Endothelial cell of umbilical vein (primary cell): ENCODE data around the gene STXBP2. TPM values are rescaled to one million over a fixed set of nuclear protein-coding genes. Genes with fewer than 3 reads are reported as not detected.

Experiments used
- BruUV-seq: library from RNA; stranded (reverse); fragments of 400-500 nt; replicated peaks from 2 replicates; lab custom pipeline; 2021; lab: Mats Ljungman, UMichigan
- CTCF ChIA-PET: fragments of 300-600, 350-600 bp; sonication (Branson Sonifier 250); formaldehyde crosslinking; loops from one replicate; lab custom pipeline; 2021; ENCODE audit warnings: antibody characterized with exemption, inconsistent platforms; lab: Charles Lee
- POLR2A ChIA-PET: fragments of 300-600, 350-600 bp; sonication (Branson Sonifier 250); formaldehyde crosslinking; loops from one replicate; lab custom pipeline; 2021; ENCODE audit warnings: antibody characterized with exemption, inconsistent platforms; lab: Charles Lee
- DNase-seq: peaks from one replicate; pipeline ENCODE4 v3.0.0-alpha.2; 2011; ENCODE audit warnings: low read depth, low spot score
- FAIRE-seq: peaks from 2 replicates; lab custom pipeline; 2011; peaks lifted over from hg19 to GRCh38; lab: Jason Lieb, UNC
- H2AFZ ChIP-seq: 2 replicates; pipeline ENCODE4 v1.6.0; 2012; ENCODE audit warnings: low read depth, low read length, control low read depth, inconsistent platforms
- H3K27ac ChIP-seq: 2 replicates; pipeline ENCODE4 v1.5.1; 2011; ENCODE audit warnings: low read depth, mild to moderate bottlenecking, control low read depth, low read length, moderate library complexity; ENCODE audit not compliant: insufficient read depth
- H3K27me3 ChIP-seq, 2 experiments: 2 replicates each; pipeline versions ENCODE4 v1.6.0 to v1.6.1; 2011; ENCODE audit warnings: low read length in 2 of 2, mixed read lengths in 1 of 2; ENCODE audit not compliant: control insufficient read depth in 2 of 2, insufficient read depth in 2 of 2
- H3K36me3 ChIP-seq, 2 experiments: 2 replicates in 1 of 2; 3 replicates in 1 of 2; pipeline ENCODE4 v1.5.1; 2011; ENCODE audit warnings: low read length in 2 of 2, mild to moderate bottlenecking in 1 of 2, moderate library complexity in 1 of 2; ENCODE audit not compliant: control insufficient read depth in 2 of 2, insufficient read depth in 2 of 2; ENCODE audit errors: extremely low read depth in 1 of 2
- H3K4me1 ChIP-seq: 3 replicates; pipeline ENCODE4 v1.5.1; 2011; ENCODE audit warnings: mild to moderate bottlenecking, low read length; ENCODE audit not compliant: control insufficient read depth, insufficient read depth; ENCODE audit errors: extremely low read depth
- H3K4me2 ChIP-seq: 2 replicates; pipeline ENCODE4 v1.6.1; 2011; ENCODE audit warnings: low read length, control low read depth, mixed read lengths; ENCODE audit not compliant: insufficient read depth
- H3K4me3 ChIP-seq, 3 experiments: fragments of 200-600 bp in 1 of 3; sonication (generic), shearing (Covaris generic) in 1 of 3; replicated peaks in 1 of 3; 2 replicates each; pipeline ENCODE4 v1.5.1; 2011 to 2016; ENCODE audit warnings: control low read depth in 3 of 3, low read length in 3 of 3, mild to moderate bottlenecking in 2 of 3, inconsistent platforms in 1 of 3, low read depth in 1 of 3, moderate library complexity in 1 of 3; ENCODE audit not compliant: insufficient read depth in 1 of 3
- H3K79me2 ChIP-seq: 2 replicates; pipeline ENCODE4 v1.6.0; 2012; ENCODE audit warnings: low read length, inconsistent platforms; ENCODE audit not compliant: control insufficient read depth, insufficient read depth
- H3K9ac ChIP-seq: replicated peaks from 2 replicates; pipeline ENCODE3; 2011; ENCODE audit warnings: low read length, control low read depth; ENCODE audit not compliant: insufficient read depth; ENCODE audit errors: extremely low read depth
- H3K9me1 ChIP-seq: replicated peaks from 3 replicates; pipeline ENCODE4 v1.6.0; 2011; ENCODE audit warnings: mild to moderate bottlenecking, low read length; ENCODE audit not compliant: control insufficient read depth, insufficient read depth; ENCODE audit errors: extremely low read depth
- H3K9me3 ChIP-seq: replicated peaks from 2 replicates; pipeline ENCODE4 v1.5.1; 2012; ENCODE audit warnings: low read length, inconsistent platforms; ENCODE audit not compliant: control insufficient read depth, insufficient read depth
- H4K20me1 ChIP-seq: replicated peaks from 2 replicates; pipeline ENCODE3; 2011; ENCODE audit warnings: mild to moderate bottlenecking, low read length; ENCODE audit not compliant: control insufficient read depth, insufficient read depth; ENCODE audit errors: extremely low read depth
- EZH2 ChIP-seq: IDR thresholded peaks from 2 replicates; pipeline ENCODE4 v1.6.1; 2012; ENCODE audit warnings: borderline replicate concordance, low read depth, mild to moderate bottlenecking, moderate library complexity, low read length, inconsistent platforms; ENCODE audit not compliant: severe bottlenecking
- FOS ChIP-seq: IDR thresholded peaks from 2 replicates; pipeline ENCODE4 v1.6.1; 2011; ENCODE audit warnings: mild to moderate bottlenecking, low read length, moderate library complexity, borderline replicate concordance; ENCODE audit not compliant: insufficient read depth
- GATA2 ChIP-seq: IDR thresholded peaks from 2 replicates; pipeline ENCODE4 v1.7.0; 2011; ENCODE audit warnings: low read depth, mild to moderate bottlenecking, moderate library complexity, mixed read lengths, low read length; ENCODE audit not compliant: insufficient read length, insufficient read depth
- JUN ChIP-seq: IDR thresholded peaks from 2 replicates; pipeline ENCODE4 v1.6.1; 2011; ENCODE audit warnings: borderline replicate concordance, low read depth; ENCODE audit not compliant: insufficient read length, insufficient read depth
- MYC ChIP-seq: IDR thresholded peaks from one replicate; pipeline ENCODE4 v1.6.1; 2011; ENCODE audit warnings: mild to moderate bottlenecking, low read depth, low read length
- POLR2A ChIP-seq: IDR thresholded peaks from 2 replicates; pipeline ENCODE4 v1.6.1; 2012; ENCODE audit warnings: low read depth, mild to moderate bottlenecking, control low read depth, low read length
- POLR2AphosphoS5 ChIP-seq: IDR thresholded peaks from 2 replicates; pipeline ENCODE4 v1.6.1; 2012; ENCODE audit warnings: low read depth, mild to moderate bottlenecking, control low read depth, low read length, moderate library complexity; ENCODE audit not compliant: insufficient read depth
- dilution Hi-C: fragments of 300-500 bp; cut with MboI; formaldehyde crosslinking; loops from one replicate; pipeline ENCODE4 v1.15.0; 2019; ENCODE audit warnings: low sequenced_read_pairs; ENCODE audit not compliant: extremely low pct_ligation_motif_present
- intact Hi-C: fragments of 100-400 bp; cut with micrococcal nuclease; formaldehyde crosslinking; loops from one replicate; pipeline ENCODE4 v1.10.0; 2022
- polyA plus RNA-seq, 4 experiments: library from polyadenylated mRNA; depleted of rRNA in 3 of 4; stranded (reverse) in 3 of 4; unstranded in 1 of 4; fragments of >200 nt; gene quantifications; 2 replicates each; pipeline versions ENCODE4 v1.2.1 to v1.2.3, GENCODE V29; 2011 to 2012; ENCODE audit warnings: missing spikeins in 1 of 4
- total RNA-seq: library from RNA; stranded (reverse); gene quantifications from 2 replicates; pipeline ENCODE4 v1.2.3, GENCODE V29; 2021
- TF ChIP-seq, protein P1 (sequence below): IDR thresholded peaks from 2 replicates; pipeline ENCODE4 v1.6.1; 2011; ENCODE audit not compliant: insufficient read depth, insufficient read length
- TF ChIP-seq, protein P2 (sequence below), 2 donors: IDR thresholded peaks; 1 replicate in 1 of 2; 2 replicates in 1 of 2; pipeline ENCODE4 v1.5.1; 2011; ENCODE audit warnings: low read length in 2 of 2, mild to moderate bottlenecking in 2 of 2, moderate library complexity in 2 of 2, control low read depth in 1 of 2, inconsistent platforms in 1 of 2, low read depth in 1 of 2; ENCODE audit not compliant: insufficient read depth in 1 of 2; ENCODE audit errors: extremely low read depth in 1 of 2

The STXBP2 gene
- total and polyA plus RNA-seq, 2 donors (not counting 3 experiments of a cell fraction or from before 2014, with no cell fraction given) = 70.0 to 105 TPM

DNA sequence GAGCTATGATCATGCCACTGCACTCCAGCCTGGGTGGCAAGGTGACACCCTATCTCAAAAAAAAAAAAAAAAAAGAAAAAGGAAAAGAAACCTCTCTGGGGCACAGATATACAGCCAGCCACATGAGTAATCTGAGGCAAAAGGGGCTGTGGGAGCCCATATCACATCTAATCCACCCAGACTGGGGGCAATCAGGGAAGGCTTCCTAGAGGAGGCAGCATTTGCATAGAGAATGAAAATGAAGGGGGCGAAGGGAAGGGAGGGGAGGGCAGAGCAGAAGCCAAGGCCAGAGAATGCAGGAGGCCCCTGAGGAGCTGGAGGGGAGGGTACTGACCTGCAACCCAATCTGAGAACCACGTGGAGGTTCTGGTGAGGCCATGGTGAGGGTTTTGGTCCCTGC lies 13.2 kb downstream of the STXBP2 start:
- Histone ChIP-seq H3K9me3 (no peaks in the 10 kb centered on the region), H2AFZ (no peak overlapping the region), H3K4me2 (no peak overlapping the region), H3K9ac (no peak overlapping the region), H3K9me1 (no peaks in the 10 kb centered on the region), H3K4me3 (no peak overlapping the region), H3K79me2 (no peaks in the 10 kb centered on the region), H3K27ac (no peak overlapping the region), H4K20me1 (no peaks in the 10 kb centered on the region), H3K4me1 (peaks cover 5% of the 10 kb centered on the region), H3K27me3 (peaks cover 0 to 2% of the 10 kb centered on the region in 2 experiments), H3K36me3 (no peaks in the 10 kb centered on the region)
- DNase-seq = no peak
- FAIRE-seq = no peak
- BruUV-seq = no TSS peak
- TF ChIP-seq MYC (no peak), FOS (no peak), GATA2 (no peak), POLR2A (no peak), JUN (no peak), EZH2 (no peak), POLR2AphosphoS5 (no peak)
- TF ChIP-seq, protein P1, sequence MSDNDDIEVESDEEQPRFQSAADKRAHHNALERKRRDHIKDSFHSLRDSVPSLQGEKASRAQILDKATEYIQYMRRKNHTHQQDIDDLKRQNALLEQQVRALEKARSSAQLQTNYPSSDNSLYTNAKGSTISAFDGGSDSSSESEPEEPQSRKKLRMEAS = no peak
- TF ChIP-seq, protein P2, sequence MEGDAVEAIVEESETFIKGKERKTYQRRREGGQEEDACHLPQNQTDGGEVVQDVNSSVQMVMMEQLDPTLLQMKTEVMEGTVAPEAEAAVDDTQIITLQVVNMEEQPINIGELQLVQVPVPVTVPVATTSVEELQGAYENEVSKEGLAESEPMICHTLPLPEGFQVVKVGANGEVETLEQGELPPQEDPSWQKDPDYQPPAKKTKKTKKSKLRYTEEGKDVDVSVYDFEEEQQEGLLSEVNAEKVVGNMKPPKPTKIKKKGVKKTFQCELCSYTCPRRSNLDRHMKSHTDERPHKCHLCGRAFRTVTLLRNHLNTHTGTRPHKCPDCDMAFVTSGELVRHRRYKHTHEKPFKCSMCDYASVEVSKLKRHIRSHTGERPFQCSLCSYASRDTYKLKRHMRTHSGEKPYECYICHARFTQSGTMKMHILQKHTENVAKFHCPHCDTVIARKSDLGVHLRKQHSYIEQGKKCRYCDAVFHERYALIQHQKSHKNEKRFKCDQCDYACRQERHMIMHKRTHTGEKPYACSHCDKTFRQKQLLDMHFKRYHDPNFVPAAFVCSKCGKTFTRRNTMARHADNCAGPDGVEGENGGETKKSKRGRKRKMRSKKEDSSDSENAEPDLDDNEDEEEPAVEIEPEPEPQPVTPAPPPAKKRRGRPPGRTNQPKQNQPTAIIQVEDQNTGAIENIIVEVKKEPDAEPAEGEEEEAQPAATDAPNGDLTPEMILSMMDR (IDR thresholded peaks at IDR 0.05; ENCODE audit: extremely low read depth in 1 of 2, insufficient read depth in 1 of 2, low read depth in 1 of 2, low read length in 2 of 2) = no peak
- intact Hi-C loops (no loop called here), dilution Hi-C loops (no loop called here)
- ChIA-PET CTCF (interaction anchor here (0.5 to 5.1 kb wide), 4 partner anchors 12 to 157 kb away, joined by 3 to 37 read pairs (median 4); partner anchors contain the start of gene TRAPPC5), POLR2A (no interaction called here)
